HEK293 (cell line): ENCODE data around the gene ZNF493.

Experiments
- BCL11B ChIP-seq: fragments of 450-650 bp; formaldehyde crosslinking; IDR thresholded peaks from 2 replicates; pipeline ENCODE4 v1.5.1; 2016; ENCODE audit warnings: low read depth, missing biosample characterization, missing genetic modification characterization
- ZNF274 ChIP-seq, 2 experiments: fragments of 200-500 bp in 1 of 2; fragments of 450-650 bp in 1 of 2; sonication (Bioruptor generic) in 1 of 2; formaldehyde crosslinking in 1 of 2; IDR thresholded peaks; 2 replicates each; pipeline versions ENCODE4 v1.5.1 to v1.6.1; 2014 to 2016; ENCODE audit warnings: borderline replicate concordance in 1 of 2, inconsistent platforms in 1 of 2, low read length in 1 of 2, missing biosample characterization in 1 of 2, missing genetic modification characterization in 1 of 2
- ZNF561 ChIP-seq: fragments of 450-650 bp; IDR thresholded peaks from 2 replicates; pipeline ENCODE4 v1.5.1; 2018; ENCODE audit warnings: missing biosample characterization, missing genetic modification characterization, borderline replicate concordance
- TF ChIP-seq, protein P1 (sequence below): fragments of 450-650 bp; formaldehyde crosslinking; IDR thresholded peaks from 2 replicates; pipeline ENCODE4 v1.5.1; 2016; ENCODE audit warnings: missing biosample characterization, missing genetic modification characterization
- TF ChIP-seq, protein P2 (sequence below): fragments of 450-650 bp; formaldehyde crosslinking; IDR thresholded peaks from 2 replicates; pipeline ENCODE4 v1.5.1; 2016; ENCODE audit warnings: missing biosample characterization, missing genetic modification characterization

GRCh38 chr19:21398851-21399250 is 1.9 kb downstream of the ZNF493 start:
- TF ChIP-seq ZNF274 (IDR thresholded peaks at IDR 0.05; ENCODE audit: low read length) (no peak), ZNF274 (tag by site-specific recombination; IDR thresholded peaks at IDR 0.05; ENCODE audit: borderline replicate concordance) (no peak), BCL11B (no peak), ZNF561 (tag by site-specific recombination) (no peak)
- TF ChIP-seq, protein P1, sequence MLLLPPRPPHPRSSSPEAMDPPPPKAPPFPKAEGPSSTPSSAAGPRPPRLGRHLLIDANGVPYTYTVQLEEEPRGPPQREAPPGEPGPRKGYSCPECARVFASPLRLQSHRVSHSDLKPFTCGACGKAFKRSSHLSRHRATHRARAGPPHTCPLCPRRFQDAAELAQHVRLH (tag by site-specific recombination) = no peak
- TF ChIP-seq, protein P2, sequence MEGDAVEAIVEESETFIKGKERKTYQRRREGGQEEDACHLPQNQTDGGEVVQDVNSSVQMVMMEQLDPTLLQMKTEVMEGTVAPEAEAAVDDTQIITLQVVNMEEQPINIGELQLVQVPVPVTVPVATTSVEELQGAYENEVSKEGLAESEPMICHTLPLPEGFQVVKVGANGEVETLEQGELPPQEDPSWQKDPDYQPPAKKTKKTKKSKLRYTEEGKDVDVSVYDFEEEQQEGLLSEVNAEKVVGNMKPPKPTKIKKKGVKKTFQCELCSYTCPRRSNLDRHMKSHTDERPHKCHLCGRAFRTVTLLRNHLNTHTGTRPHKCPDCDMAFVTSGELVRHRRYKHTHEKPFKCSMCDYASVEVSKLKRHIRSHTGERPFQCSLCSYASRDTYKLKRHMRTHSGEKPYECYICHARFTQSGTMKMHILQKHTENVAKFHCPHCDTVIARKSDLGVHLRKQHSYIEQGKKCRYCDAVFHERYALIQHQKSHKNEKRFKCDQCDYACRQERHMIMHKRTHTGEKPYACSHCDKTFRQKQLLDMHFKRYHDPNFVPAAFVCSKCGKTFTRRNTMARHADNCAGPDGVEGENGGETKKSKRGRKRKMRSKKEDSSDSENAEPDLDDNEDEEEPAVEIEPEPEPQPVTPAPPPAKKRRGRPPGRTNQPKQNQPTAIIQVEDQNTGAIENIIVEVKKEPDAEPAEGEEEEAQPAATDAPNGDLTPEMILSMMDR (tag by site-specific recombination) = no peak
